ENCODE measurements around the gene CRTC1.

GRCh38 chr19:18651300-18651699, 32.2 kb upstream of the CRTC1 start:
- TF ChIP-seq RARB (CRISPR knock-in tag; IDR thresholded peaks at IDR 0.05) (no peak), ARNTL (CRISPR knock-in tag; IDR thresholded peaks at IDR 0.05; ENCODE audit: borderline replicate concordance, low read depth) (no peak), POU6F1 (CRISPR knock-in tag; IDR thresholded peaks at IDR 0.05; ENCODE audit: borderline replicate concordance, low read depth) (no peak)

Measured in SK-N-SH treated with all-trans-retinoic acid at 6 μM for 48 hours (cell line).